HG02763 (cell line): ENCODE measurements around the gene FANK1.
"Not testable (repeated sequence)": the region's sequence is repeated elsewhere in the genome, so short reads cannot be mapped to it uniquely, and the experiment has no call there.

Source experiments
- ATAC-seq: cut with Tn5 transposase; IDR thresholded peaks from one replicate; pipeline ENCODE4 v1.9.1; 2021; ENCODE audit warnings: mild to moderate bottlenecking, moderate library complexity; ENCODE audit not compliant: unreplicated experiment

The FANK1 gene

DNA sequence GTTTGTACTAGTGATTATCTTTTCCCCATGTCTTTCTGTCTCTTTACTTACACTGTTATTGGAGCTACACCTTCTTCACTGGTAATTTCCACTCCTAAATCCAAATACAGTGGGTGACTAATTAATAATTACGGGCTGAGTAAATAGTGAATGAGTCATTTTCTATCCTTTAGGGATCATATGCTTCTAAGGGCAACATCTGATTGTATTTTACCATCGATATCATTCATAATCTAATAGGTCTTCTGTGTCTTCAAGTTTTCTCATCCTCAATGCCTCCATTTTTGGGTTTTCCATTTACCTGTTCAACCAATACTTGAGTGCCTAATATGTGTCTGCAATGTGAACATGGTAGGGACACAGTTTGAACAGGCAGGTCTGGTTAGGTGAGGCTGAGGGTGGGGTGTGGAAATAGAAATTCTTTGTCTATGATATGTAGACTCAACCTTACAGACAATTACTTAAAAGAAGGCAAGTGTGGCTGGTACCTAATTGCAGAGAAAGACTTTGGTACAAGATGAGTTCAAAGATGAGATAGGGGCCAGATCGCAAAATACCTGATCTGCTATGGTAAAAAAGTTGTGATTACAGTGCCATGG lies 9.4 kb upstream of the FANK1 start:
- no peak for ATAC-seq

GRCh38 chr10:125889441-125889840 lies 6.9 kb upstream of the FANK1 start:
- not testable (repeated sequence) for ATAC-seq

- not testable (repeated sequence) for ATAC-seq
Measured at GRCh38 chr10:125892402-125892801, 4.0 kb upstream of the FANK1 start.

DNA sequence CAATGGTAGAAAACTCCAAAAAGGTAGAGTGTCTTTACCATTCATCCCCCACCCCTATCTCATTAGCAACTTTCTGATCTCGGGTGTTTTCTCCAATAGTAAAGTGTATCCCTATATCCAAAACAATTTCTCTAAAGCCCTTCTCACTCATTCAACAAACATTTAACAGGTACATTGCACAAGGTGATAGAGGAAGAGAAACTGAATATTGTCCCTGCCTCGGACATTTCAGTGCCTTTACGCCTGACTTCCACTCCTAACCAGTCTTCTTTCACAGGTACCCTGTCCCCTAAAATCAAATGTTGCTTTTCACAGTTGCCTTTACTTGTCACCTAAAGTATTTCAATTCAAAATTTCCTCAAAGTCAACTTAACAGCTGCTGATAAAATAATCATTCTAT lies 2.2 kb upstream of the FANK1 start:
- ATAC-seq: not testable (repeated sequence)

GRCh38 chr10:125895130-125896087 lies 955 bp upstream of the FANK1 start:
- peak; percentile 48 for ATAC-seq

DNA sequence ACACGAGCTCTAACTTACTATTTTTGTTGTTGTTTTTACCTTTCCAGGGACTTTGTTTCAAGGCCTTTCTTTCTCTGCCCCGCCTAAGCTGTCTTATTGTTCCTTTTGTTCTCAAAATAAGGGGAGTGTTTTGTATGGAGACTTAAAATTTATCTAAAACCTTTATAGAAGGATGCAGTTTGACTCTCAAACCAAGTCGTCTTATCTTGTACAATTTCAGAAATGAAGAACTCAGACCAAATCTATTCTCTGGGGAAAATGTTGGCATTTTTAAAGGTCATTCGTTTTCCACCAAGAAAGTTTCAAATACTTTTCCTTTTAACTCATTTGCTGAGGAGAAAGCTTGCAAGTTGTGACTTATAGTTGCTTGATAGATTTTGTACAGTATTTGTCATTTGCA lies 953 bp downstream of the FANK1 start:
- not testable (repeated sequence) for ATAC-seq

- not testable (repeated sequence) for ATAC-seq
Measured at GRCh38 chr10:125900963-125901362, 4.6 kb downstream of the FANK1 start.

GRCh38 chr10:125903135-125903640 lies 6.8 kb downstream of the FANK1 start:
- not testable (repeated sequence) for ATAC-seq

- not testable (repeated sequence) for ATAC-seq
Measured at GRCh38 chr10:125905069-125905994, 9.0 kb downstream of the FANK1 start.

- ATAC-seq: not testable (repeated sequence)
Measured at GRCh38 chr10:125907598-125907997, 11.2 kb downstream of the FANK1 start.

DNA sequence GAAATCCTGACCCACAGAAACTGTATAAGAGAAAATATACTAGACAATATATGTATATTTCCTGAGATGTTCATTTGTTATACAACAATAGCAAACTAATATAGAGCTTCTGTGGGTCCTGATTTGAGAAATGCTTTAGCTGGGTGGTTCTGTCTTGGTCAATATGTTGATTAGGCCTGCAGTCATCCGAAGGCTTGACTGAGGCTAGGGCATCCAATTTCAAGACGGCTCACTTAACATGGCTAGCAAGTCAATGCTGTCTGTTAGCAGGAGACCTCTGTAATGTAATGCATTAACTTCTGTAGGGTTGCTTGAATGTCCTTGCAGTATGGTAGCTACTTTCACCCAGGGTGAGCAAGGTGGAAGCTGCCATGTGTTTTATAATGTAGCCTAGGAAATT lies 12.4 kb downstream of the FANK1 start:
- not testable (repeated sequence) for ATAC-seq

- not testable (repeated sequence) for ATAC-seq
Measured at GRCh38 chr10:125909491-125909890, 13.1 kb downstream of the FANK1 start.

DNA sequence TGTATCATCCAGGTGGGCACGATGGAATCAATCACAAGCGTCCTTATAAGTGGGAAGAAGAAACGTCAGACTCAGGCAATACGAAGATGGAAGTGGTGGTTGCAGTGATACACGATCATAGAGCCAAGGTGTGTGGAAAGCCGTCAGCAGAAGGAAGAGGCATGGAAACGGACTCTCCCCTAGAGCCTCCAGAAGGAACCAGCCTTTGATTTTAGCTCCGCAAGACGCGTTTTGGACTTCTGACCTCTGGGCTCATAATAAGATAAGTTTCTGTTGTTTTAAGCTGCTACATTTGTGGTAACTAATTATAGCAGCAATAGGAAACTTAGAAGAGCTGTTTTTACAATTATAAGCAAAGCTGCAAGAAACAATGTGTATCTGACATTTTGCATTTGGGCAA lies 14.8 kb downstream of the FANK1 start:
- ATAC-seq: no peak

- ATAC-seq: no peak
Measured at GRCh38 chr10:125911990-125912389, 15.6 kb downstream of the FANK1 start.

- not testable (repeated sequence) for ATAC-seq
Measured at GRCh38 chr10:125913277-125913676, 16.9 kb downstream of the FANK1 start.

GRCh38 chr10:125916977-125917376 lies 20.6 kb downstream of the FANK1 start:
- ATAC-seq: no peak

DNA sequence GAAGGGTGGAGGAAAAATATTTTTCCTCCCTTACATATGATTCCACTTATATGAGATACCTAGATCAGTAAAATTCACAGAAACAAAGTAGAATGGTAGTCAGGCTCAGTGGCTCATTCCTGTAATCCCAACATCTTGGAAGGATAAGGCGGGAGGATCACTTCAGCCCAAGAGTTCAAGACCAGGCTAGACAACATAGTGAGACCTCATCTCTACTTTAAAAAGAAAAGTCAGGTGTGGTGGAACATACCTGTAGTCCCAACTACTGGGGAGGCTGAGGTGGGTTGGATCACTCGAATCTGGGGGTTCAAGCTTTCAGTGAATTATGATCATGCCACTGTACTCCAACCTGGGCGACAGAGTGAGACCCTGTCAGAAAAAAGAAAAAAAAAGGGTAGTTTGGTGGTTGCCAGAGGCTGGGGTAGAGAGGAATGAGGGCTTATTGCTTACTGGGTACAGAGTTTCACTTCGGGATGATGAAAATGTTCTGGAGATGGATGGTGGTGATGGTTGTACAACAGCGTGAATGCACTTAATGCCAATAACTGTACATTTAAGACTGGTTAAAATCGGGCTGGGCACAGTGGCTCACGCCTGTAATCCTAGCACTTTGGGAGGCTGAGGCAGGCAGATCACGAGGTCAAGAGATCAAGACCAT lies 21.5 kb downstream of the FANK1 start:
- not testable (repeated sequence) for ATAC-seq

GRCh38 chr10:125921643-125922306 lies 25.4 kb downstream of the FANK1 start:
- not testable (repeated sequence) for ATAC-seq

DNA sequence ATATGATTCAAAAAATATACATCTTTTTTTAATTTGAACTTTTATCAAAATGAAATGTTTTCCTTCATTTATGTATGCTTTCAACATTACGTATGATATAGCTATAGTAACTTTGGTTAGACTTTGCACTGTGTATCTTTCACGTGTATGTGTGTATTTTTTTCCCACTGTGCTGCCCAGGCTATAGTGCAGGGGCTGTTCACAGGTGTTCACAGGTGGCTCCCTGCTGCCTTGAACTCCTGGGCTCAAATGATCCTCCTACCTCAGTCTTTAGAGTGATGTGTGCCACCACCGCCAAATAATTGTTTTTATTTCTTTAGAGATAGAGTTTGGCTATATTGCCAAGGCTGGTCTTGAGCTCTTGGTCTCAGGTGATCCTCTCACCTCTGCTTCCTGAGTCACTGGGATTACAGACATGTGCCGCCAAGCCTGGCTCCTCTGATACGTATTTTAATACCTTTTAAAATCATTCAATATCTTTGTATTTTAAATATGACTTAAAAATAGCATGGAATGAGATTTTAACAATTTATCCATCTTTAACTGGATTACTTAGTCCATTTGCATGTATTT lies 29.0 kb downstream of the FANK1 start:
- no peak for ATAC-seq
